Spinal cord (tissue), 10 donors: ENCODE results near the gene FRMD3. TPM values are rescaled to one million over a fixed set of nuclear protein-coding genes. Genes with fewer than 3 reads are reported as not detected.

Source experiments
- DNase-seq, 6 donors: peaks; one replicate each; pipeline versions ENCODE4 v3.0.0 to v3.0.0-alpha.2; 2013 to 2015; ENCODE audit warnings: low spot score in 6 of 6, low read depth in 4 of 6
- H3K27ac ChIP-seq: one replicate; pipeline ENCODE4 v1.5.1; 2013; ENCODE audit warnings: low read depth, low read length, control low read depth
- H3K27me3 ChIP-seq: one replicate; pipeline ENCODE4 v1.6.1; 2013; ENCODE audit warnings: low read length; ENCODE audit not compliant: control insufficient read depth, insufficient read depth
- H3K36me3 ChIP-seq: one replicate; pipeline ENCODE4 v1.6.1; 2013; ENCODE audit warnings: low read length; ENCODE audit not compliant: control insufficient read depth, insufficient read depth
- H3K4me1 ChIP-seq: one replicate; pipeline ENCODE4 v1.6.1; 2013; ENCODE audit warnings: low read length; ENCODE audit not compliant: control insufficient read depth, insufficient read depth
- H3K4me3 ChIP-seq: one replicate; pipeline ENCODE4 v1.5.1; 2013; ENCODE audit warnings: low read depth, low read length, control low read depth
- H3K9me3 ChIP-seq: one replicate; pipeline ENCODE4 v1.6.1; 2013; ENCODE audit warnings: low read length; ENCODE audit not compliant: control insufficient read depth, insufficient read depth
- WGBS: methylation state at CpG from one replicate; pipeline ENCODE4 v1.1.5; 2013; ENCODE audit warnings: missing lambda C conversion rate; ENCODE audit not compliant: insufficient coverage; 5-methylcytosine and 5-hydroxymethylcytosine counted together
- long read RNA-seq, 4 donors: transcript quantifications; one replicate each; lab custom pipeline, GENCODE V29; 2026
- polyA plus RNA-seq, 2 donors: library from polyadenylated mRNA; unstranded; fragments of 120-200 nt; gene quantifications; one replicate each; pipeline ENCODE4 v1.2.1, GENCODE V29; 2013; ENCODE audit not compliant: insufficient read length in 2 of 2
- total RNA-seq, 2 donors: library from RNA; depleted of rRNA in 1 of 2; stranded (reverse); fragments of 120-200 nt in 1 of 2; fragments of >200 nt in 1 of 2; gene quantifications; one replicate each; pipeline versions ENCODE4 v1.2.3 to v1.2.4, GENCODE V29; 2013 to 2014
- donor health status: healthy.

The FRMD3 gene
- total RNA-seq = 10 to 100 TPM; 12.6 to 26.8 TPM
- 10 to 100 TPM; 14.7 to 18.3 TPM for polyA plus RNA-seq
- long read RNA-seq, donor 1, full-length matches to known transcripts = 5 of 5 reads
- long read RNA-seq, donor 1, partial matches to known transcripts = 0 of 5 reads
- long read RNA-seq, donor 1, other reads (novel, unspliced or antisense) = 0 of 5 reads
- long read RNA-seq, donor 2 = 0 reads
- long read RNA-seq, donor 3, full-length matches to known transcripts = 5 of 5 reads
- long read RNA-seq, donor 3, partial matches to known transcripts = 0 of 5 reads
- long read RNA-seq, donor 3, other reads (novel, unspliced or antisense) = 0 of 5 reads
- long read RNA-seq, donor 4, partial matches to known transcripts = 6 of 6 reads
- long read RNA-seq, donor 4, other reads (novel, unspliced or antisense) = 0 of 6 reads

DNA sequence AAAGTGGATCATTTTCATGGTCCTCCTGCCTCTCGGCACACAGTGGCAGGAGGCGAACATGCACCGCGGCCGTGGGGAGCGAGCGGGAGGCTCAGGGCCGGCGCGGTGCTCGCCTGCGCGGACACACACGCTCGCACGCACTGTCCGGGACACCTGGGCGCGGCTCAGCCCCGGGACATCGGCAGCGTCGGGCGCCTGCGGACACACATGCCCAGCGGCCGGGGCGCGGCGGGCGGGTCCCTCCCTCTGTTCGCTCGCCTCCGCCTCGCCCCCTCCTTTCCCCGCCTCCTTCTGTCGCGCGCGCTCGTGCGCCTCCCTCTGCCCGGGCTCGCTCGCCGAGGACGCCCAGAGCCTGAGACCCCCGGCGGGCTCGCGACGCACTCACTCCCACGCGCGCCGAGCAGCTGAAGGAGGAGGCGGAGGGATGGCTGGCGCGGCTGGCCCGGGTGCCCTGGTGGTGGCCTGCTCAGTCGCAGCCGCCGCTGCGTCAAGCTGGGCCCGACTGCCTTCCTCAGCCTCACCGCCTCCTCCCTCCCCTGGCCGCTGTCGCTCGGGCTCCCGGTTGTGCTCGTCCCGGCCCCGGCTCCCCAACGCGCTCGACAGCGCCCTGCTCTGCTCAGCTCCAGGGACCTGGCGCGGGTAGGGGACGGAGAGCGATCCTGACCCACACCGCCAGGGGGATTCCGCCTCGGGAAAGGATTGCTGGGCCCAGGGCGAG lies at the start of gene FRMD3:
FRMD3 (minus strand) TSS at position 230 of the 718 bp plus-strand sequence; CDS start at position 60, 170 bp downstream.
- Histone ChIP-seq H3K27ac (peak within 1 kb of the TSS; percentile 22), H3K36me3 (no peaks in the 10 kb centered on the region), H3K9me3 (no peaks in the 10 kb centered on the region), H3K4me1 (peaks cover 19% of the 10 kb centered on the region), H3K27me3 (peaks cover 9% of the 10 kb centered on the region), H3K4me3 (peak within 1 kb of the TSS; percentile 75)
- DNase-seq = peak; percentile 56 to 95 (median 68)
- under 1% methylated on average over 85 of the region's 85 CpGs for WGBS

DNA sequence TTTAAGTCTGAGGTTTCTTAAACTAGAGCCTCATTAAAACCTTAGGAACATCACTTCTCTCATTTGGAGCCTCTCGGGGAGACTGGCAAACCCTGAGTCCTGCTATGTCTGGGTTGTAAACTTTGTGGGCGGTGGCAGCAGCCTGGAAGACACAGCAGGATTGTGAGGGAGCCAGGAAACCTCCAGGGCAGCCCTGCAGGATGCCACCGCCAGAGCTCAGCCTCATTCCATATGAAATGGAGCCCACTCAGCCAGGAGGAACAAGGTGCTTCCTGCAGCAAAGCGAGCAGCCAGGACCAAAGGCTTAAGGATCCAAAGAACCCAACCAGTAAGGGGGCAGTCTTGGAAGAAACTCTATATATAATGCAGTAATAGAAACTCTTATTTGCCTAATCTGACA lies 46.8 kb upstream of the FRMD3 start:
- Histone ChIP-seq H3K4me1 (no peaks in the 10 kb centered on the region), H3K9me3 (no peaks in the 10 kb centered on the region)
- 32% methylated on average over 2 of the region's 4 CpGs for WGBS

DNA sequence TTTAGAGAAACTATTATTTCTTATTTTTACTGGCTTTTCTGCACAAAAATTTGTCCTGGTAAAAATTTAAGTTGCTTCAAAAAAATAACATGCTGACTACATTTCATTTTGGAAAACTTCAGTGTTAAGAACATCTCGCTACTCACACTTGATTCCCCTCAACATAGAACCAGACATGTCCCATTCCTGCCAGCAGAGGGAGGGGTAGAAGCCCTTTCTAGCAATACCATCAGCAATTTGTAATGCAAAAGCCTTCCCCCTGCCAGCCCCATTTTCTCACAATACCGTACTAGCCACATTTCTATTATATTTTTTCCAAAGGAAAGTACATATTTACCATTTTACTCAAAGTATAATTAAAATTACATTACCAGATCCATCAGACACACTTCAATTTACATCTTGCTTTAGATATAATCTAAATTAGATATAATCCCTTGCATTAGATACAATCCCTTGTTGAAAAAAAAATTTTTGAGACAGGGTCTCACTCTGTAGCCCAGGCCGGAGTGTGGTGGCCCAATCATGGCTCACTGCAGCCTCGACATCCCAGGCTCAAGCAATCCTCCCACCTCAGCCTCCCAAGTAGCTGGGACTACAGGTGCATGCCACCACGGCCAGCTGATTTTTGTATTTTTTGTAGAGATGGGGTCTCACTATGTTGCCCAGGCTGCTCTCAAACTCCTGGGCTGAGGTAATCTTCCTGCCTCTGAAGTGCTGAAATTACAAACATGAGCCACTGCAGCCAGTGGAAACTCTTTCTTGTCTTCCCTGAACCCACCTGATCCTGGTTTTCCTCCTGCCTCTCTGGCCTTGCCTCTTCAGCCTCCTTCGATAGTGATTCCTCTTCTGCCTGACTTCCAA lies 45.2 kb upstream of the FRMD3 start:
- Histone ChIP-seq H3K27me3 (no peaks in the 10 kb centered on the region), H3K36me3 (no peaks in the 10 kb centered on the region), H3K4me3 (no peak overlapping the region), H3K9me3 (peaks cover 2% of the 10 kb centered on the region), H3K27ac (no peak overlapping the region), H3K4me1 (no peaks in the 10 kb centered on the region)
- WGBS = 93% methylated on average over 3 of the region's 6 CpGs
- peak in 5 of 6 donors; percentile 8 to 79 (median 15) for DNase-seq

More for the DNA sequence above, 46.8 kb upstream of the FRMD3 start:
- no peaks in the 10 kb centered on the region for H3K27me3 ChIP-seq
- H3K4me3 ChIP-seq = no peak overlapping the region
- no peaks in the 10 kb centered on the region for H3K36me3 ChIP-seq
- no peak for DNase-seq
- H3K27ac ChIP-seq = no peak overlapping the region

DNA sequence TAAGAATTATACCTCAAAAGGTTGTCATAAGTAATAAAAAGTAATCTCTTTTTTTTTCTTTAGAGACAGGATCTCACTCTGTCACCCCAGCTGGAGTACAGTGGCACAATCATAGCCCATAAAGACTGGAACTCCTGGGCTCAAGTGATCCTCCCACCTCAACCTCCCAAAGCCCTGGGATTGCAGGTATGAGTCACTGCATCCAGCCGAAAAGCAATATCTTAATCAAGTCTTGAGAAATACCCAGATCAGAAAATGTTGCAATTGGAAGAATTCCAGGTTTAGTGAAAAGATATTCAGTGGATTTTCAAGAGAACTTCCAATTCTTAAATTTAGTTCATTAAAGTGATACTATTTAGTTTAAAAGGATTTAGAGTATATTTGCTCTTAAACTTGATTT lies 43.8 kb upstream of the FRMD3 start:
- H3K9me3 ChIP-seq = peaks cover 3% of the 10 kb centered on the region
- no peaks in the 10 kb centered on the region for H3K4me1 ChIP-seq
- no peak for DNase-seq
- no peaks in the 10 kb centered on the region for H3K36me3 ChIP-seq
- H3K27me3 ChIP-seq = no peaks in the 10 kb centered on the region
- no peak overlapping the region for H3K27ac ChIP-seq
- WGBS = no CpG with 5 or more reads among the region's 1 CpG
- H3K4me3 ChIP-seq = no peak overlapping the region

DNA sequence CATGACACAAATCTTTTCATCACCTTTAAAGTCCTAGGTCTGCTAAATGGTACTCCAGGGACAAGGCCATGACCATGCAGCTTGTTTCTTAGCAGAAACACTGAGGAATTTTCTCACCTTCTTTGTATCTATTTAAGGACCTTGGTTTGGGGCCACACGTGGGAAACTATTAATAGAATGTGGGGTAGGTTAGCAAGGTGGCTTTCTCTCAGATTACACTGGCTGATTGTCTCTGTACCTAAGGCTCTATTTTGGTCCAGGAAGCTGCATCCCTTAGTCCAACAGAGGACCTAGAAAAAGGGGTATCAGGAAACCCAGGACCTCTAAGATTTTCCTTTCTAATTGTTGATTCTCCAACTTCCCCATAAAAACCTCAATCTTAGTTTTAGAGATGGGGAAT lies 36.3 kb upstream of the FRMD3 start:
- no peaks in the 10 kb centered on the region for H3K36me3 ChIP-seq
- WGBS = no CpG with 5 or more reads among the region's 1 CpG
- H3K27me3 ChIP-seq = no peaks in the 10 kb centered on the region
- H3K4me3 ChIP-seq = no peak overlapping the region
- peaks cover 3% of the 10 kb centered on the region for H3K9me3 ChIP-seq
- H3K4me1 ChIP-seq = no peaks in the 10 kb centered on the region
- no peak overlapping the region for H3K27ac ChIP-seq
- DNase-seq = no peak

DNA sequence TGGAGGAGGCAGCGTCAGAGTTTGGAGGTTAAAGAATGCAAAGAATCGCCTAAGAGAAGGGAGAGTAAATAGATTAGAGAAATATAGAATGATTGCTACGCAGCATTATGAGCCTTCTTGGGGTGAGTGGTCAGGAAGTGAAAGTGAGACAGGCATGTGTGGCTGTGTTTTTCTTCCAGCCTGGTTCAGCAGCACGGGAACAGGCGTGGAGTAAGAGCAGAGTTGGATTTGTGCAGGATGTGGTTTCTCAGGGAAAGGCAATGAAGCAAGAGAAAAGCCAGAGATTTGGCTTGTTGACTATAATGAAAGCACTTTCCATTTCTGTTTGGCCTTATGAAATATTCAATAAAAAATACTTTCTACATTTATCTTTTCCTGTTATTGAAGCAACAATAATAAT lies 34.3 kb upstream of the FRMD3 start:
- H3K27me3 ChIP-seq = no peaks in the 10 kb centered on the region
- DNase-seq = no peak
- no peaks in the 10 kb centered on the region for H3K4me1 ChIP-seq
- H3K4me3 ChIP-seq = no peak overlapping the region
- H3K36me3 ChIP-seq = no peaks in the 10 kb centered on the region
- no peak overlapping the region for H3K27ac ChIP-seq
- 80% methylated on average over 4 of the region's 5 CpGs for WGBS
- H3K9me3 ChIP-seq = no peaks in the 10 kb centered on the region

DNA sequence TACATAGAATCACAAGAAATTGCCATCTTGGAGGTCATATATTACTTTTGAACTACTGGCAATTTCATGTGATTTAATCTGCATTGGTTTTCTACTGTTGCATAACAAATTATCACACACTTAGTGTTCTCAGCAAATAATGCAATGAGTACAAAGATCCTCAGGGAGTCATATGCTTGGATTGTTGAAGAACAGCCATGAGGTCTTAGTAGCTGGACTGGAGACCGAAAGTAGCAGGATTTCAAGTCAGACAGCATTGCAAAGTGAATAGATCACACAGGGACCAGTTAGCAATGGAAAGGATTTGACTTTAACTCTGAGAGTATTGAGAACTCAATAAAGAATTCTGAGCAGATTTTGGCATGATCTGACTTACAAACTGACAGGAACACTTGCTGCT lies 32.2 kb upstream of the FRMD3 start:
- no peak overlapping the region for H3K27ac ChIP-seq
- no peaks in the 10 kb centered on the region for H3K9me3 ChIP-seq
- H3K4me3 ChIP-seq = no peak overlapping the region
- H3K4me1 ChIP-seq = no peaks in the 10 kb centered on the region
- H3K36me3 ChIP-seq = no peaks in the 10 kb centered on the region
- 90% methylated on average over 1 of the region's 1 CpG for WGBS
- H3K27me3 ChIP-seq = no peaks in the 10 kb centered on the region
- DNase-seq = peak in 1 of 6 donors; percentile 18

DNA sequence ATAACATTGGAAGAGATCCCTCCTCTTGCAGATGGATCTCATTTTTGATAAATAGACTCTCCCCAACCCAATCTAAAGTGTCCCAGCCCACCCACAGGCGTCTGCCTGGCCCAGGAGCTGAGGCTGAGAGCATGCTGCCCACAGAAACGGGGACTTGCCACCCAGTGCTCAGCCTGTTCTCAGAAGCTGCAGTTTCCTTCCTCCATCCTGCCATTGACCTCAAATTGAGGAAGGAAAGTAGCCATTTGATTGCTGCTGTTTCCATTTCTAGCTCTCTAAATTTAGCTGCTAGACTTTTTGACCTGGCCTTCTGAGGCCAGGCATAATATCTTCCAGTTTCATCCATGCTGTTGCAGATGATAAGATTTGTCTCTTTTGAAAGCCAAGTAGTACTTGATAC lies 31.1 kb upstream of the FRMD3 start:
- H3K27me3 ChIP-seq = no peaks in the 10 kb centered on the region
- no peaks in the 10 kb centered on the region for H3K36me3 ChIP-seq
- 60% methylated on average over 2 of the region's 2 CpGs for WGBS
- no peak overlapping the region for H3K27ac ChIP-seq
- no peaks in the 10 kb centered on the region for H3K4me1 ChIP-seq
- DNase-seq = no peak
- H3K4me3 ChIP-seq = no peak overlapping the region
- no peaks in the 10 kb centered on the region for H3K9me3 ChIP-seq

DNA sequence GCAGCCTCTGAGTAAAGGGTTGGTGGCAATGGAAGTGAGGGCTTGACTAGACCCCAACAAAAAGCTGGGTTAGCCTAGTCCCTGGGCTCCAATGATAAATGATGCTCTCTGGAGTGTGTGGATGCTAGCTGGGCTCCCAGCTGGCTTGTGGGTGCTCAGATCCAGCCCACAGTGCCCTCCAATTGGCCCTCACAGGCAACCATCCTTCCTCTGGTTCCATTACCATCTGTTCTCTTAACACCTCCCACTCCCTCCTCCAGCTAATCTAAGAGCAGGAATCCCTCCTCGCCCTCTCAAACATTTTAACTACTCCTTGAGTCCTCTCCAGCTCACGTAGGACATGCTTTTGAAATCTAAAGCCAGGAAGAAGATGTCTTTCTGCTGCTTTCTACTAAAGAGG lies 25.2 kb upstream of the FRMD3 start:
- WGBS = 83% methylated on average over 1 of the region's 2 CpGs
- Histone ChIP-seq H3K4me1 (no peaks in the 10 kb centered on the region), H3K36me3 (no peaks in the 10 kb centered on the region), H3K9me3 (no peaks in the 10 kb centered on the region), H3K27me3 (no peaks in the 10 kb centered on the region), H3K4me3 (no peak overlapping the region), H3K27ac (no peak overlapping the region)
- no peak for DNase-seq
